Measurements from ENCODE around the gene ZBTB16. TPM values are rescaled to one million over a fixed set of nuclear protein-coding genes. Genes with fewer than 3 reads are reported as not detected.

Gene ZBTB16
- total RNA-seq, 5 donors from 2014 or later (not counting 1 experiment from before 2014, with no cell fraction given) = 8.3 to 20.5 (median 12.4) TPM

GRCh38 chr11:114250993-114251814, 191.7 kb downstream of the ZBTB16 start:
- no peak for ATAC-seq (replicated peaks in 1 of 4)

GRCh38 chr11:114251815-114252337, 192.4 kb downstream of the ZBTB16 start:
- H3K27ac Mint-ChIP-seq = no peak overlapping the region

More at GRCh38 chr11:114250993-114251814, 191.7 kb downstream of the ZBTB16 start:
- Mint-ChIP-seq H3K4me3 (no peak overlapping the region), H3K27ac (peak overlapping the region in 1 of 2 donors; percentile 24), H3K36me3 (peaks cover 6% of the 10 kb centered on the region), H3K4me1 (no peaks in the 10 kb centered on the region), H3K9me3 (no peaks in the 10 kb centered on the region), H3K27me3 (no peaks in the 10 kb centered on the region)
- Histone ChIP-seq H3K4me3 (ENCODE audit: control insufficient read depth in 1 of 2, extremely low read depth in 1 of 2, low read length in 1 of 2) (no peak overlapping the region), H3K4me1 (ENCODE audit: control insufficient read depth in 1 of 2, extremely low read depth in 1 of 2, insufficient read depth in 2 of 2, low read length in 2 of 2) (peaks cover 0 to 2% of the 10 kb centered on the region in 2 experiments), H3K9me3 (no peaks in the 10 kb centered on the region), H3K27me3 (replicated peaks in 1 of 2; ENCODE audit: control insufficient read depth in 2 of 2, extremely low read depth in 1 of 2, insufficient read depth in 2 of 2, low read length in 1 of 2) (no peaks in the 10 kb centered on the region), H3K36me3 (ENCODE audit: control insufficient read depth in 2 of 2, extremely low read depth in 1 of 2, insufficient read depth in 1 of 2, low read length in 1 of 2) (no peaks in the 10 kb centered on the region), H3K27ac (ENCODE audit: low read length) (no peak overlapping the region)
- CTCF ChIA-PET = interaction anchor here (0.5 to 1.2 kb wide), 3 partner anchors 10 to 850 kb away, joined by 3 to 4 read pairs (median 3); no protein-coding TSS in a partner anchor
- POLR2A ChIA-PET = interaction anchor here in 1 of 2 donors (0.8 kb wide), 1 partner anchor 35 kb away, joined by 3 read pairs; no protein-coding TSS in a partner anchor
- 90% methylated on average over 8 of the region's 14 CpGs for WGBS (ENCODE audit: insufficient coverage)
- no peak for DNase-seq

GRCh38 chr11:114252767-114253166, 193.3 kb downstream of the ZBTB16 start:
- Mint-ChIP-seq H3K4me3 (no peak overlapping the region), H3K27me3 (no peaks in the 10 kb centered on the region), H3K4me1 (no peaks in the 10 kb centered on the region), H3K27ac (no peak overlapping the region), H3K9me3 (no peaks in the 10 kb centered on the region), H3K36me3 (peaks cover 3% of the 10 kb centered on the region)
- Histone ChIP-seq H3K27me3 (replicated peaks in 1 of 2; ENCODE audit: control insufficient read depth in 2 of 2, extremely low read depth in 1 of 2, insufficient read depth in 2 of 2, low read length in 1 of 2) (no peaks in the 10 kb centered on the region), H3K4me3 (ENCODE audit: control insufficient read depth in 1 of 2, extremely low read depth in 1 of 2, low read length in 1 of 2) (no peak overlapping the region), H3K36me3 (ENCODE audit: control insufficient read depth in 2 of 2, extremely low read depth in 1 of 2, insufficient read depth in 1 of 2, low read length in 1 of 2) (no peaks in the 10 kb centered on the region), H3K27ac (ENCODE audit: low read length) (no peak overlapping the region), H3K9me3 (no peaks in the 10 kb centered on the region), H3K4me1 (ENCODE audit: control insufficient read depth in 1 of 2, extremely low read depth in 1 of 2, insufficient read depth in 2 of 2, low read length in 2 of 2) (no peaks in the 10 kb centered on the region)
- ChIA-PET POLR2A (no interaction called here), CTCF (interaction anchor here (0.6 to 0.7 kb wide), 3 partner anchors 17 to 249 kb away, joined by 3 to 4 read pairs (median 3); no protein-coding TSS in a partner anchor)
- DNase-seq = no peak
- WGBS (ENCODE audit: insufficient coverage) = 88% methylated on average over 2 of the region's 9 CpGs
- no peak for ATAC-seq (replicated peaks in 1 of 4)

More at GRCh38 chr11:114251815-114252337, 192.4 kb downstream of the ZBTB16 start:
- no peaks in the 10 kb centered on the region for H3K9me3 ChIP-seq
- no peaks in the 10 kb centered on the region for H3K9me3 Mint-ChIP-seq
- H3K4me1 Mint-ChIP-seq = no peaks in the 10 kb centered on the region
- H3K27me3 Mint-ChIP-seq = no peaks in the 10 kb centered on the region
- peaks cover 6% of the 10 kb centered on the region for H3K36me3 Mint-ChIP-seq
- CTCF ChIA-PET = interaction anchor here in 1 of 2 donors (0.5 to 1.2 kb wide), 3 partner anchors 10 to 851 kb away, joined by 3 to 4 read pairs (median 4); no protein-coding TSS in a partner anchor
- POLR2A ChIA-PET = interaction anchor here in 1 of 2 donors (0.5 kb wide), 1 partner anchor 168 kb away, joined by 3 read pairs; no protein-coding TSS in a partner anchor
- H3K4me1 ChIP-seq (ENCODE audit: control insufficient read depth in 1 of 2, extremely low read depth in 1 of 2, insufficient read depth in 2 of 2, low read length in 2 of 2) = peaks cover 0 to 2% of the 10 kb centered on the region in 2 experiments
- H3K4me3 Mint-ChIP-seq = no peak overlapping the region
- ATAC-seq (replicated peaks in 1 of 4) = no peak
- 73% methylated on average over 6 of the region's 9 CpGs for WGBS (ENCODE audit: insufficient coverage)
- no peak overlapping the region for H3K4me3 ChIP-seq (ENCODE audit: control insufficient read depth in 1 of 2, extremely low read depth in 1 of 2, low read length in 1 of 2)
- H3K27ac ChIP-seq (ENCODE audit: low read length) = no peak overlapping the region
- DNase-seq = no peak
- no peaks in the 10 kb centered on the region for H3K36me3 ChIP-seq (ENCODE audit: control insufficient read depth in 2 of 2, extremely low read depth in 1 of 2, insufficient read depth in 1 of 2, low read length in 1 of 2)
- H3K27me3 ChIP-seq (replicated peaks in 1 of 2; ENCODE audit: control insufficient read depth in 2 of 2, extremely low read depth in 1 of 2, insufficient read depth in 2 of 2, low read length in 1 of 2) = no peaks in the 10 kb centered on the region

GRCh38 chr11:114253771-114254170, 194.3 kb downstream of the ZBTB16 start:
- no peak for DNase-seq
- H3K36me3 ChIP-seq (ENCODE audit: control insufficient read depth in 2 of 2, extremely low read depth in 1 of 2, insufficient read depth in 1 of 2, low read length in 1 of 2) = no peaks in the 10 kb centered on the region
- no peak for ATAC-seq (replicated peaks in 1 of 4)
- Mint-ChIP-seq H3K4me3 (no peak overlapping the region), H3K36me3 (peaks cover 3% of the 10 kb centered on the region), H3K27ac (peak overlapping the region in 1 of 2 donors; percentile 4), H3K9me3 (no peaks in the 10 kb centered on the region), H3K4me1 (peaks cover 0 to 3% (median 0%) of the 10 kb centered on the region in 3 donors), H3K27me3 (no peaks in the 10 kb centered on the region)
- no peaks in the 10 kb centered on the region for H3K27me3 ChIP-seq (replicated peaks in 1 of 2; ENCODE audit: control insufficient read depth in 2 of 2, extremely low read depth in 1 of 2, insufficient read depth in 2 of 2, low read length in 1 of 2)
- H3K4me1 ChIP-seq (ENCODE audit: control insufficient read depth in 1 of 2, extremely low read depth in 1 of 2, insufficient read depth in 2 of 2, low read length in 2 of 2) = no peaks in the 10 kb centered on the region
- H3K4me3 ChIP-seq (ENCODE audit: control insufficient read depth in 1 of 2, extremely low read depth in 1 of 2, low read length in 1 of 2) = no peak overlapping the region
- H3K27ac ChIP-seq (ENCODE audit: low read length) = no peak overlapping the region
- H3K9me3 ChIP-seq = no peaks in the 10 kb centered on the region
- POLR2A ChIA-PET = no interaction called here
- CTCF ChIA-PET = no interaction called here
- WGBS (ENCODE audit: insufficient coverage) = 60% methylated on average over 1 of the region's 2 CpGs

GRCh38 chr11:114254571-114255146, 195.1 kb downstream of the ZBTB16 start:
- H3K36me3 Mint-ChIP-seq = peaks cover 3% of the 10 kb centered on the region
- no peak overlapping the region for H3K27ac Mint-ChIP-seq
- H3K4me1 Mint-ChIP-seq = peaks cover 0 to 6% (median 0%) of the 10 kb centered on the region in 3 donors
- no peaks in the 10 kb centered on the region for H3K4me1 ChIP-seq (ENCODE audit: control insufficient read depth in 1 of 2, extremely low read depth in 1 of 2, insufficient read depth in 2 of 2, low read length in 2 of 2)
- DNase-seq (no peak), ATAC-seq (replicated peaks in 1 of 4) (no peak)
- no peaks in the 10 kb centered on the region for H3K9me3 Mint-ChIP-seq
- no peak overlapping the region for H3K4me3 Mint-ChIP-seq
- no peaks in the 10 kb centered on the region for H3K9me3 ChIP-seq
- H3K27ac ChIP-seq (ENCODE audit: low read length) = no peak overlapping the region
- H3K36me3 ChIP-seq (ENCODE audit: control insufficient read depth in 2 of 2, extremely low read depth in 1 of 2, insufficient read depth in 1 of 2, low read length in 1 of 2) = no peaks in the 10 kb centered on the region
- POLR2A ChIA-PET = no interaction called here
- WGBS (ENCODE audit: insufficient coverage) = 95% methylated on average over 4 of the region's 14 CpGs
- H3K4me3 ChIP-seq (ENCODE audit: control insufficient read depth in 1 of 2, extremely low read depth in 1 of 2, low read length in 1 of 2) = no peak overlapping the region
- CTCF ChIA-PET = no interaction called here
- no peaks in the 10 kb centered on the region for H3K27me3 Mint-ChIP-seq
- no peaks in the 10 kb centered on the region for H3K27me3 ChIP-seq (replicated peaks in 1 of 2; ENCODE audit: control insufficient read depth in 2 of 2, extremely low read depth in 1 of 2, insufficient read depth in 2 of 2, low read length in 1 of 2)

GRCh38 chr11:114255289-114255688, 195.8 kb downstream of the ZBTB16 start:
- CTCF ChIA-PET = interaction anchor here in 1 of 2 donors (0.6 kb wide), 1 partner anchor 361 kb away, joined by 3 read pairs; no protein-coding TSS in a partner anchor
- H3K4me1 Mint-ChIP-seq = peaks cover 0 to 12% (median 0%) of the 10 kb centered on the region in 3 donors

More at GRCh38 chr11:114255289-114255688, 195.8 kb downstream of the ZBTB16 start:
- no peak overlapping the region for H3K4me3 ChIP-seq (ENCODE audit: control insufficient read depth in 1 of 2, extremely low read depth in 1 of 2, low read length in 1 of 2)
- WGBS (ENCODE audit: insufficient coverage) = 95% methylated on average over 7 of the region's 11 CpGs
- no peak for ATAC-seq (replicated peaks in 1 of 4)
- Mint-ChIP-seq H3K27ac (no peak overlapping the region), H3K4me3 (no peak overlapping the region), H3K27me3 (no peaks in the 10 kb centered on the region), H3K9me3 (no peaks in the 10 kb centered on the region), H3K36me3 (peaks cover 3% of the 10 kb centered on the region)
- H3K36me3 ChIP-seq (ENCODE audit: control insufficient read depth in 2 of 2, extremely low read depth in 1 of 2, insufficient read depth in 1 of 2, low read length in 1 of 2) = no peaks in the 10 kb centered on the region
- H3K9me3 ChIP-seq = no peaks in the 10 kb centered on the region
- no peaks in the 10 kb centered on the region for H3K4me1 ChIP-seq (ENCODE audit: control insufficient read depth in 1 of 2, extremely low read depth in 1 of 2, insufficient read depth in 2 of 2, low read length in 2 of 2)
- POLR2A ChIA-PET = no interaction called here
- H3K27me3 ChIP-seq (replicated peaks in 1 of 2; ENCODE audit: control insufficient read depth in 2 of 2, extremely low read depth in 1 of 2, insufficient read depth in 2 of 2, low read length in 1 of 2) = no peaks in the 10 kb centered on the region
- no peak for DNase-seq
- H3K27ac ChIP-seq (ENCODE audit: low read length) = no peak overlapping the region
